22Rv1 (cell line): ENCODE measurements around the gene SPNS3.

Source experiments
- ZFX ChIP-seq: fragments of 450-650 bp; IDR thresholded peaks from 2 replicates; pipeline ENCODE4 v1.6.1; 2017; ENCODE audit warnings: antibody characterized with exemption, borderline replicate concordance
- TF ChIP-seq, protein P1 (sequence below): fragments of 450-650 bp; IDR thresholded peaks from 2 replicates; pipeline ENCODE4 v1.5.1; 2017; ENCODE audit warnings: mild to moderate bottlenecking

DNA sequence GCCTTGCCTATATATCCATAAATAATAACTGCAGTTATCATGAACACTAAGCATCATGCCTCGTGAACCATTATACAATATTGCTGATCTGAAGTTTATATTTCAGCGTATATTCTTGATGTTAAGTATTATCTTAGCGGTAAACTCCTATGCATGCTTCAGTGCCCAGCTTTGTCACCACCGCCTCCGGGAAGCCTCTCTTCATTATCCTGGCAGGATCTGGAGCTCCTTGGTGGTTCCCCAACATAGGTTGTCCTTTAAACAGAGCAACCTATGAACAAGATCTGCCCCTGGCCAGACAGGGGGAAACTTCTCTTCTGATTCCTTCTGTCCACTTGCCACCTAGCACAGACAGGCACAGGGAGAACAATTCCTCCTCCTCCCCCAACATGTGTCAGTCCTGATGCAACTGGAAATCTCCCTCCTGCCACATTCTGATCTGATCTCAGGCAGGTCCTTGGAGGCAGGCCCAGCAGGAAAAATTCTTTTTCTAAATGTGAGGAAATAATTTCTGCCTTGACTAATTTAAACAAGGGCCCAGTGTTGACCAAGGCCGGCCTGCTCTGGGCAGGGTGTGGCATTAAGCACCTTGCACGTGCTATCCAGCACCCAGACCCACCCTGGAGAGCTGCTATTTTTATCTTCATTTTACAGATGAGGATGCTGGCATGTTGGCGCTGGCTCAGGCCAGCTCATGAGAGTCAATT is 87.3 kb downstream of the SPNS3 start:
- TF ChIP-seq, protein P1, sequence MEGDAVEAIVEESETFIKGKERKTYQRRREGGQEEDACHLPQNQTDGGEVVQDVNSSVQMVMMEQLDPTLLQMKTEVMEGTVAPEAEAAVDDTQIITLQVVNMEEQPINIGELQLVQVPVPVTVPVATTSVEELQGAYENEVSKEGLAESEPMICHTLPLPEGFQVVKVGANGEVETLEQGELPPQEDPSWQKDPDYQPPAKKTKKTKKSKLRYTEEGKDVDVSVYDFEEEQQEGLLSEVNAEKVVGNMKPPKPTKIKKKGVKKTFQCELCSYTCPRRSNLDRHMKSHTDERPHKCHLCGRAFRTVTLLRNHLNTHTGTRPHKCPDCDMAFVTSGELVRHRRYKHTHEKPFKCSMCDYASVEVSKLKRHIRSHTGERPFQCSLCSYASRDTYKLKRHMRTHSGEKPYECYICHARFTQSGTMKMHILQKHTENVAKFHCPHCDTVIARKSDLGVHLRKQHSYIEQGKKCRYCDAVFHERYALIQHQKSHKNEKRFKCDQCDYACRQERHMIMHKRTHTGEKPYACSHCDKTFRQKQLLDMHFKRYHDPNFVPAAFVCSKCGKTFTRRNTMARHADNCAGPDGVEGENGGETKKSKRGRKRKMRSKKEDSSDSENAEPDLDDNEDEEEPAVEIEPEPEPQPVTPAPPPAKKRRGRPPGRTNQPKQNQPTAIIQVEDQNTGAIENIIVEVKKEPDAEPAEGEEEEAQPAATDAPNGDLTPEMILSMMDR: no peak
- TF ChIP-seq ZFX: no peak
